Calu3 (cell line): ENCODE measurements around the gene REM2. TPM values are rescaled to one million over a fixed set of nuclear protein-coding genes. Genes with fewer than 3 reads are reported as not detected.

ENCODE experiments used
- BruUV-seq: library from RNA; stranded (reverse); fragments of 400-500 nt; replicated peaks from 2 replicates; lab custom pipeline; 2021; lab: Mats Ljungman, UMichigan
- CTCF ChIA-PET: fragments of 300-600 bp; sonication (Branson Sonifier 250); formaldehyde crosslinking; loops from one replicate; lab custom pipeline; 2022; ENCODE audit warnings: antibody characterized with exemption; lab: Charles Lee
- DNase-seq: peaks from one replicate; pipeline ENCODE4 v3.0.0; 2022
- H3K27ac Mint-ChIP-seq: one replicate; pipeline ENCODE4 v1.8.0; 2022; ENCODE audit warnings: mixed read lengths; ENCODE audit not compliant: unreplicated experiment
- H3K27me3 Mint-ChIP-seq: one replicate; pipeline ENCODE4 v1.8.0; 2022; ENCODE audit warnings: mixed read lengths; ENCODE audit not compliant: unreplicated experiment
- H3K36me3 Mint-ChIP-seq: one replicate; pipeline ENCODE4 v1.8.0; 2022; ENCODE audit warnings: mild to moderate bottlenecking, moderate library complexity, mixed read lengths; ENCODE audit not compliant: insufficient read depth, unreplicated experiment
- H3K4me1 Mint-ChIP-seq: one replicate; pipeline ENCODE4 v1.8.0; 2022; ENCODE audit warnings: mild to moderate bottlenecking, low read depth, mixed read lengths; ENCODE audit not compliant: unreplicated experiment
- H3K4me3 Mint-ChIP-seq: one replicate; pipeline ENCODE4 v1.8.0; 2022; ENCODE audit warnings: mild to moderate bottlenecking, low read depth, moderate library complexity, mixed read lengths; ENCODE audit not compliant: unreplicated experiment
- H3K9me3 Mint-ChIP-seq: one replicate; pipeline ENCODE4 v1.8.0; 2022; ENCODE audit warnings: low read depth, mixed read lengths; ENCODE audit not compliant: unreplicated experiment
- CTCF ChIP-seq: fragments of 200-600 bp; IDR thresholded peaks from one replicate; pipeline ENCODE4 v1.8.0; 2022; ENCODE audit warnings: antibody characterized with exemption; ENCODE audit not compliant: unreplicated experiment
- intact Hi-C: fragments of 100-400 bp; cut with micrococcal nuclease; formaldehyde crosslinking; loops from one replicate; pipeline ENCODE4 v1.10.0; 2022; ENCODE audit not compliant: unreplicated experiment
- total RNA-seq: library from RNA; stranded (reverse); gene quantifications from 2 replicates; pipeline ENCODE4 v1.2.3, GENCODE V29; 2022

Gene REM2
- total RNA-seq, 1 experiment from 2014 or later, result 0.85 TPM

DNA sequence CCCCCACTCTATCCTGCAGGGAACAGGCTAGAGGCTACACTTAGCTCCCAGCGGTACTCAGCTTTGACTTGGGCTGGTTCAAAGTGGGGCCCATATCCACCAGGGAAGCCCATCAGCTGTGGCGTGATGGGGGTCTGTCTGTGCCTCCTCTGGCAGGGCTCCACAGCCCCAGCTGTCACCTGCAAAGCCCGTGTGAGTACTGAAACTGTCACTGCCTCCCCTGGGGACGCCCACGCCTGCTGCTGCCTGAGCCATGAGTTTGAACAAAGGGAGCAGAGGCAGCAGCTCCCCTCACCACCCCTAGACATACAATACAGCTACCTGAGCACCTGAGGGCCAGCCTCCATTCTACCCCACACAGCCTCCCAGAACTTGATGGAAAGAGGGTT is 5.0 kb downstream of the REM2 start:
- no TSS peak for BruUV-seq
- CTCF ChIA-PET, result interaction anchor here (0.8 to 1.2 kb wide), 2 partner anchors 17 to 62 kb away, joined by 3 to 6 read pairs; no protein-coding TSS in a partner anchor
- Mint-ChIP-seq H3K27ac (peak overlapping the region; percentile 80), H3K27me3 (no peaks in the 10 kb centered on the region), H3K36me3 (peaks cover 28% of the 10 kb centered on the region), H3K4me1 (peaks cover 24% of the 10 kb centered on the region), H3K9me3 (no peaks in the 10 kb centered on the region), H3K4me3 (peak overlapping the region; percentile 84)
- no peak for TF ChIP-seq CTCF
- DNase-seq, result no peak
- intact Hi-C loops, result no loop called here

GRCh38 chr14:22888662-22889061 is 5.6 kb downstream of the REM2 start:
- Mint-ChIP-seq H3K4me3 (peak overlapping the region; percentile 84), H3K9me3 (no peaks in the 10 kb centered on the region), H3K27ac (no peak overlapping the region), H3K36me3 (peaks cover 21% of the 10 kb centered on the region), H3K4me1 (peaks cover 17% of the 10 kb centered on the region), H3K27me3 (no peaks in the 10 kb centered on the region)
- no TSS peak for BruUV-seq
- intact Hi-C loops, result no loop called here
- CTCF ChIA-PET, result interaction anchor here (0.7 to 1.2 kb wide), 5 partner anchors 18 to 328 kb away, joined by 3 to 6 read pairs (median 4); no protein-coding TSS in a partner anchor
- DNase-seq, result no peak
- no peak for TF ChIP-seq CTCF

- BruUV-seq, result no TSS peak
- intact Hi-C loops, result no loop called here
- CTCF ChIA-PET, result no interaction called here
- peaks cover 10% of the 10 kb centered on the region for H3K4me1 Mint-ChIP-seq
- H3K4me3 Mint-ChIP-seq, result no peak overlapping the region
- no peak for DNase-seq
- H3K36me3 Mint-ChIP-seq, result peaks cover 16% of the 10 kb centered on the region
- TF ChIP-seq CTCF, result no peak
- H3K9me3 Mint-ChIP-seq, result no peaks in the 10 kb centered on the region
- H3K27ac Mint-ChIP-seq, result no peak overlapping the region
- no peaks in the 10 kb centered on the region for H3K27me3 Mint-ChIP-seq
Observed at GRCh38 chr14:22890416-22890815, 7.4 kb downstream of the REM2 start.

DNA sequence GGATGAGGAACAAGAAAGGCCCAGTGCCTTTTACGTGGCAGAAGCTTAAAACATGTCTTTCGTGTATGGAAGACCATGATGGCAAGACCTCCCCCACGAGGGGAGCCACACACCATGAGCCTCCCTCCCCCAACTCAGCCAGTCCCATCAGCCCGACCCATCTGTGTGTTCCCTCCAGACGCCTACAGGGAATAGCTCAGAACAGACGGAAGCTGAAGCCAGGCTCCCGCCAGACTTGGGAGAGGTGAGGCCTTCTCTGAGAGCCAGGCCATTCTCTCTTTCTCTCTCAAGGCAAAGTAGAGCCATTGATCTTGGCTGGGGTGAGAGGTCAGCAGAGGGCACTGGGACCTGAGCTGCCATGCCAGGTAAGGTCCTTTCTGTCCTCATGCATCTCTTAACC is 9.5 kb downstream of the REM2 start:
- H3K27me3 Mint-ChIP-seq, result no peaks in the 10 kb centered on the region
- peaks cover 2% of the 10 kb centered on the region for H3K36me3 Mint-ChIP-seq
- CTCF ChIA-PET, result interaction anchor here (0.6 kb wide), 1 partner anchor 19 kb away, joined by 3 read pairs; no protein-coding TSS in a partner anchor
- H3K4me3 Mint-ChIP-seq, result no peak overlapping the region
- intact Hi-C loops, result no loop called here
- H3K27ac Mint-ChIP-seq, result no peak overlapping the region
- no peak for TF ChIP-seq CTCF
- no TSS peak for BruUV-seq
- H3K9me3 Mint-ChIP-seq, result no peaks in the 10 kb centered on the region
- no peak for DNase-seq
- H3K4me1 Mint-ChIP-seq, result peaks cover 10% of the 10 kb centered on the region
